ENCODE measurements around the gene SPAG16. TPM values are rescaled to one million over a fixed set of nuclear protein-coding genes. Genes with fewer than 3 reads are reported as not detected.

Gene SPAG16
- total RNA-seq, 1 donor from 2014 or later = 14.4 TPM

DNA sequence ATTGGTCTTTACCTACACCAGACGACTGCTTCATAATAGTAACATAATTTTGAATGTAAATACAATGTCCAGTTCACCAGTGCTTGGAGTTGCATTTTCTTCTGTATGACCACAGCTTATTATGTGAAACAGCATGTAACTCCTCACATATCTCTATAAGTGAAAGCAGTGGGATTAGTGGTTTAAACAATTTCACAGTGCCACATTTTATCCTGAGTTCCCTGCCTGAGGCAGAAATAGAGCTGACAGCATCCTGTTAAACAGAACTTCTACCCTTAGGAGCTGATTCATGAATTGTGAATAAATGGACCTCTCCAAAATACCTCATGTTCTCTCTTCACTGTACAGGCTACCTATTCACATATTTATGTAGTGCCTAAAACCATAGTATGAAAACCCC is 584.3 kb downstream of the SPAG16 start:
- H3K4me3 Mint-ChIP-seq (ENCODE audit: unreplicated experiment) = no peak overlapping the region
- no peaks in the 10 kb centered on the region for H3K4me1 Mint-ChIP-seq (ENCODE audit: unreplicated experiment)
- H3K9me3 Mint-ChIP-seq (ENCODE audit: unreplicated experiment) = no peaks in the 10 kb centered on the region
- TF ChIP-seq, protein P1, sequence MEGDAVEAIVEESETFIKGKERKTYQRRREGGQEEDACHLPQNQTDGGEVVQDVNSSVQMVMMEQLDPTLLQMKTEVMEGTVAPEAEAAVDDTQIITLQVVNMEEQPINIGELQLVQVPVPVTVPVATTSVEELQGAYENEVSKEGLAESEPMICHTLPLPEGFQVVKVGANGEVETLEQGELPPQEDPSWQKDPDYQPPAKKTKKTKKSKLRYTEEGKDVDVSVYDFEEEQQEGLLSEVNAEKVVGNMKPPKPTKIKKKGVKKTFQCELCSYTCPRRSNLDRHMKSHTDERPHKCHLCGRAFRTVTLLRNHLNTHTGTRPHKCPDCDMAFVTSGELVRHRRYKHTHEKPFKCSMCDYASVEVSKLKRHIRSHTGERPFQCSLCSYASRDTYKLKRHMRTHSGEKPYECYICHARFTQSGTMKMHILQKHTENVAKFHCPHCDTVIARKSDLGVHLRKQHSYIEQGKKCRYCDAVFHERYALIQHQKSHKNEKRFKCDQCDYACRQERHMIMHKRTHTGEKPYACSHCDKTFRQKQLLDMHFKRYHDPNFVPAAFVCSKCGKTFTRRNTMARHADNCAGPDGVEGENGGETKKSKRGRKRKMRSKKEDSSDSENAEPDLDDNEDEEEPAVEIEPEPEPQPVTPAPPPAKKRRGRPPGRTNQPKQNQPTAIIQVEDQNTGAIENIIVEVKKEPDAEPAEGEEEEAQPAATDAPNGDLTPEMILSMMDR (IDR thresholded peaks at IDR 0.05; ENCODE audit: unreplicated experiment) = no peak
- no peak for DNase-seq (ENCODE audit: low spot score)
- no peaks in the 10 kb centered on the region for H3K36me3 Mint-ChIP-seq (ENCODE audit: low read depth, unreplicated experiment)
- no peak overlapping the region for H3K27ac Mint-ChIP-seq (ENCODE audit: unreplicated experiment)
- H3K27me3 Mint-ChIP-seq (ENCODE audit: unreplicated experiment) = no peaks in the 10 kb centered on the region

DNA sequence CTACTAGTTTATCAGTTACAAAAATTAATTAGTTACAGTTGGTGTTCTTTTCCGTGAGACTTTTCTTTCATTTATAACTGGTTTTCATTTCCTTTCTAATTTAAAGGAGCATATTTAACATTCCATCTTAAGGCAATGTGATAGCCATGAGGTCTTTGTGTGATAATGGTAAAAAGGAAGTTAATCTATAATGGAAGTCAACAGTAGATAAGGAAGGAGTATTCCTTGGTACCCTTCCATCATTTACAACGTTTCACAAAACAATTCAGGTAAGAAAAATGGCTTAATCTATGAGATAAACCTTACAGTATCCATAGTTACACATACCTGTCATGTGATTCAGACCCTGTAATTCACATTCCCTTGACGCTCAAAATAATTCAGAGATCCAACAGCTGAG is 601.2 kb downstream of the SPAG16 start:
- H3K9me3 Mint-ChIP-seq (ENCODE audit: unreplicated experiment) = no peaks in the 10 kb centered on the region
- no peaks in the 10 kb centered on the region for H3K36me3 Mint-ChIP-seq (ENCODE audit: low read depth, unreplicated experiment)
- H3K27ac Mint-ChIP-seq (ENCODE audit: unreplicated experiment) = no peak overlapping the region
- no peak overlapping the region for H3K4me3 Mint-ChIP-seq (ENCODE audit: unreplicated experiment)
- no peaks in the 10 kb centered on the region for H3K4me1 Mint-ChIP-seq (ENCODE audit: unreplicated experiment)
- no peaks in the 10 kb centered on the region for H3K27me3 Mint-ChIP-seq (ENCODE audit: unreplicated experiment)
- TF ChIP-seq, protein P1 (IDR thresholded peaks at IDR 0.05; ENCODE audit: unreplicated experiment) = no peak
- DNase-seq (ENCODE audit: low spot score) = no peak

DNA sequence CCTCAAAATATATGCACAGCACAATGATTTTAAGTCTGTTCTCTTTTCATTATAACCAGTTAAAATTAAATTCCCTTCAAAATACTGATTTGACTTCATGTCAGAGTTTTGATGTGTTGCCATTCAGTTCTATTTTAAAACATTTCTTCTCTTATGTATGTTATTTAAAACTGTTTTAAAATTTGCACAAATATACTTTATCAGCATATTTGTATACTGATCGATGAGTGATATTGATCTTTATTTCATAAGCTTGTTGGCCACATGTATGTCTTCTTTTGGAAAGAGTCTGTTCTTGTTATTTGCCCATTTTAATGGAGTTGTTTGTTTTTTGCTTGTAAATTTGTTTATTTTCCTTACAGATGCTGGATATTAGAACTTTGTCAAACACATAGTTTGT is 630.2 kb downstream of the SPAG16 start:
- no peak for DNase-seq (ENCODE audit: low spot score)
- TF ChIP-seq, protein P1 (IDR thresholded peaks at IDR 0.05; ENCODE audit: unreplicated experiment) = no peak
- Mint-ChIP-seq H3K4me3 (ENCODE audit: unreplicated experiment) (no peak overlapping the region), H3K4me1 (ENCODE audit: unreplicated experiment) (no peaks in the 10 kb centered on the region), H3K27ac (ENCODE audit: unreplicated experiment) (no peak overlapping the region), H3K27me3 (ENCODE audit: unreplicated experiment) (no peaks in the 10 kb centered on the region), H3K36me3 (ENCODE audit: low read depth, unreplicated experiment) (no peaks in the 10 kb centered on the region), H3K9me3 (ENCODE audit: unreplicated experiment) (peaks cover 2% of the 10 kb centered on the region)

DNA sequence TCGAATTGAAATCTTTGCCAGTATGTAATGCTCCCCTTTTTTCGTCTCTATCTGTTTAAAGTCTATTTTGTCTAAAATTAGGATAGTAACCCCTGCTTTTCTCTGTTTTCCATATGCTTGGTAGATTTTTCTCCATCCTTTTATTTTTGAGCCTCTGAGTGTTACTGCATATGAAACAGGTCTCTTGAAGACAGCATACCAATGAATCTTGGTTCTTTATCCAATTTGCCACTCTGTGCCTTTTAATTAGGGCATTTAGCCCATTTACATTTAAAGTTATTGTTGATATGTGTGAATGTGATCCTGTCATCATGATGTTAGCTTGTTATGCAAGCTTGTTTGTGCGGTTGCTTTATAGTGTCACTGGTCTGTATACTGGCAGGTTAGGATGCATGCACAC is 635.8 kb downstream of the SPAG16 start:
- H3K36me3 Mint-ChIP-seq (ENCODE audit: low read depth, unreplicated experiment) = no peaks in the 10 kb centered on the region
- no peak for DNase-seq (ENCODE audit: low spot score)
- H3K4me1 Mint-ChIP-seq (ENCODE audit: unreplicated experiment) = no peaks in the 10 kb centered on the region
- peaks cover 2% of the 10 kb centered on the region for H3K27me3 Mint-ChIP-seq (ENCODE audit: unreplicated experiment)
- no peak overlapping the region for H3K4me3 Mint-ChIP-seq (ENCODE audit: unreplicated experiment)
- H3K27ac Mint-ChIP-seq (ENCODE audit: unreplicated experiment) = no peak overlapping the region
- H3K9me3 Mint-ChIP-seq (ENCODE audit: unreplicated experiment) = peaks cover 4% of the 10 kb centered on the region
- TF ChIP-seq, protein P1 (IDR thresholded peaks at IDR 0.05; ENCODE audit: unreplicated experiment) = no peak

DNA sequence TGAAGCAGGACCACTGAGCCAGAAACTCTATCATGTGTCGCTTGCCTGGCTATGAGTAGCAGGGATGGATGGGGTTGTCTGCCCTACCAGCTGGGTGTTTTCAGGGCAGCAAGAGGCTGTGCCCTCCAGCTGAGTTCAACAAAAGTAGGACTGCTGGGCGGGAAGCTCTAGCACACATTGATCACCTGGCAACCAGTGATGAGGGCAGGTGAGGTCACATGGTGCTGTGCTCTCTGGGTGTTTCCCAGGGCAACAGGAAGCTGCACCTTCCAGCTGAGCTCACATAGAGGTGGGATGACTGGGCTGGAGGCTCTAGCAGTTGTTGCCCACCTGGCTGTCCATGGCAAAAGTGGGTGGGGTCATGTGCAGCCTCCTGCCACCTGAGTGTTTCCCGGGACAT is 639.3 kb downstream of the SPAG16 start:
- no peaks in the 10 kb centered on the region for H3K4me1 Mint-ChIP-seq (ENCODE audit: unreplicated experiment)
- no peak overlapping the region for H3K27ac Mint-ChIP-seq (ENCODE audit: unreplicated experiment)
- H3K4me3 Mint-ChIP-seq (ENCODE audit: unreplicated experiment) = no peak overlapping the region
- DNase-seq (ENCODE audit: low spot score) = no peak
- H3K36me3 Mint-ChIP-seq (ENCODE audit: low read depth, unreplicated experiment) = no peaks in the 10 kb centered on the region
- H3K27me3 Mint-ChIP-seq (ENCODE audit: unreplicated experiment) = peaks cover 2% of the 10 kb centered on the region
- TF ChIP-seq, protein P1 (IDR thresholded peaks at IDR 0.05; ENCODE audit: unreplicated experiment) = no peak
- H3K9me3 Mint-ChIP-seq (ENCODE audit: unreplicated experiment) = peaks cover 4% of the 10 kb centered on the region

All from endothelial cell (in vitro differentiated cells).